AG04450 (cell line): ENCODE measurements around the gene ADAMTS17. TPM values are rescaled to one million over a fixed set of nuclear protein-coding genes. Genes with fewer than 3 reads are reported as not detected.

Source experiments
- CTCF ChIA-PET: fragments of 300-600, 350-600 bp; formaldehyde crosslinking; extraction: SDS; loops from one replicate; lab custom pipeline; 2022; ENCODE audit warnings: antibody characterized with exemption, inconsistent platforms; lab: Charles Lee
- POLR2A ChIA-PET: fragments of 350-600 bp; formaldehyde crosslinking; extraction: SDS; loops from one replicate; lab custom pipeline; 2021; ENCODE audit warnings: antibody characterized with exemption, inconsistent platforms; lab: Yijun Ruan, JAX
- DNase-seq: peaks from one replicate; pipeline ENCODE4 v3.0.0-alpha.2; 2011; ENCODE audit warnings: low read depth, low spot score
- H3K27ac ChIP-seq: one replicate; pipeline ENCODE4 v1.5.1; 2012; ENCODE audit warnings: low read depth, low read length, control low read depth
- H3K27me3 ChIP-seq: one replicate; pipeline ENCODE4 v1.6.0; 2012; ENCODE audit warnings: low read length; ENCODE audit not compliant: control insufficient read depth, insufficient read depth
- H3K4me3 ChIP-seq: 2 replicates; pipeline ENCODE4 v1.5.1; 2011; ENCODE audit warnings: mild to moderate bottlenecking, low read depth, low read length, control low read depth
- H3K9me3 ChIP-seq: 2 replicates; pipeline ENCODE4 v1.5.1; 2012; ENCODE audit warnings: low read length; ENCODE audit not compliant: control insufficient read depth, insufficient read depth
- CTCF ChIP-seq: IDR thresholded peaks from 2 replicates; pipeline ENCODE4 v1.5.1; 2011; ENCODE audit warnings: low read depth, low read length, control low read depth, inconsistent platforms
- polyA plus RNA-seq: library from polyadenylated mRNA; depleted of rRNA; stranded (reverse); fragments of >200 nt; gene quantifications from 2 replicates; pipeline ENCODE4 v1.2.3, GENCODE V29; 2011

The ADAMTS17 gene
- polyA plus RNA-seq, 1 experiment = 0.06 TPM

DNA sequence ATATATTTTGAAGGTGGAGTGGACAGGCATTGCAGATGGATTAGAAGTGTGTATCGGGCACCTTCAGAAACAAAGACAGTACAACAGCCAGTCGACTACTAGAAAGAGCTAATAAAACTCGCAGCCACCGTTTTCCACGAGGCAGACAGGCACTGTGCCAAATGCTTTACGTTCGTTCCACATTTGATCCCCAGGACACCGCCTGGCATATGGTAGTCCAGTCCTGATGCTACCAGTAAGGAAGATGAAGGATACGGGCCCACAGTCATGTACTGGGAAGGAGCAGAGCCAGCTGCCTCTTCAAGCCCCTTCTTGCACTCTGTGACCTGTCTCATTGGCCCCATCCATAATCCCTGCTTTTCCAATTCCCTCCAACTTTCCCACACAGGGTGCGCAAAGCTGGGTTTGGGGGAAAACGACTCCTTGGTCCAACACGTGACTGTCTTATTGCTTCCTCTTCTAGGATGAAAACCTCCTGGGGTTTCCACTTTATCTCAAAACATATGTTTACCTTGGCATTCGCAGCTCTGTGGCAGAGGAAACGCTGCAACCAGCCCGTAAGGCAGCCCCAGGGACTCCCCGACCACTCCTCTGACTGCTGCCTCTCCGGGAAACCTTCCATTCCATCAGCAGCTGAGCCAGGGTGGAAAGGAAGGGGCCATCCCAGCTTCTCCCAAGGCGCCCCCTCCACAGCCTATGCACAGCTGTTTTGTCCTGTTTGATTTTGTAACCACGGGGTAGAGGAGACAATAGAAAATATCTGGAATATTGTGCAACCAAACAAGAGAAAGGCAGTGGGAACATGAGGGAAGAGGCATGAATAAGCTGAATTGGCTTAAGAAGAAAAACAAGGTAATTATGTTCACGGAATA lies 107.4 kb downstream of the ADAMTS17 start:
- peaks cover 67% of the 10 kb centered on the region for H3K9me3 ChIP-seq
- CTCF ChIA-PET = interaction anchor here (0.7 kb wide), 1 partner anchor 1407 kb away, joined by 3 read pairs; no protein-coding TSS in a partner anchor
- TF ChIP-seq CTCF = no peak

DNA sequence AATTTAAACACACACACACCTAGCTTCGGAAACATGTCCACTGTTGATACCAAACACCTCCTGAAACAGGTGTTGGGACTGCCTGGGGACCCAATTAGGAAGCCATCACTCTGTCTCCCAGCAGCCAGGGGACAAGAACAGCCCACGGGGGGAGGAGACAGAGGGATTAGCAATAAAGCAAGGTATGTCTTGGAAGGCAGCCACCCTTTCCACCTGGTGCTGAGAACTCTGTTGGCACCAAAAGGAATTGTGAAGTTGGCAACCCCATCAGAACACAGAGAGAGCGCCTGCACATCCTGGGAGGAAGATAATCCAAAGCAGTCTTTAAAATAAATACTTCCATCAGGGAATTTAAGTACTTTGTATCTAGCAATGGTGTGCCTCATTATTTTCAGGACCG lies 111.0 kb downstream of the ADAMTS17 start:
- ChIA-PET POLR2A (no interaction called here), CTCF (no interaction called here)
- TF ChIP-seq CTCF = no peak
- no peak for DNase-seq
- no peak overlapping the region for H3K27ac ChIP-seq
- peaks cover 54% of the 10 kb centered on the region for H3K9me3 ChIP-seq
- H3K4me3 ChIP-seq = no peak overlapping the region
- H3K27me3 ChIP-seq = no peaks in the 10 kb centered on the region

More for the DNA sequence above, 107.4 kb downstream of the ADAMTS17 start:
- DNase-seq = no peak
- H3K27me3 ChIP-seq = no peaks in the 10 kb centered on the region
- no peak overlapping the region for H3K27ac ChIP-seq
- no peak overlapping the region for H3K4me3 ChIP-seq
- POLR2A ChIA-PET = no interaction called here

DNA sequence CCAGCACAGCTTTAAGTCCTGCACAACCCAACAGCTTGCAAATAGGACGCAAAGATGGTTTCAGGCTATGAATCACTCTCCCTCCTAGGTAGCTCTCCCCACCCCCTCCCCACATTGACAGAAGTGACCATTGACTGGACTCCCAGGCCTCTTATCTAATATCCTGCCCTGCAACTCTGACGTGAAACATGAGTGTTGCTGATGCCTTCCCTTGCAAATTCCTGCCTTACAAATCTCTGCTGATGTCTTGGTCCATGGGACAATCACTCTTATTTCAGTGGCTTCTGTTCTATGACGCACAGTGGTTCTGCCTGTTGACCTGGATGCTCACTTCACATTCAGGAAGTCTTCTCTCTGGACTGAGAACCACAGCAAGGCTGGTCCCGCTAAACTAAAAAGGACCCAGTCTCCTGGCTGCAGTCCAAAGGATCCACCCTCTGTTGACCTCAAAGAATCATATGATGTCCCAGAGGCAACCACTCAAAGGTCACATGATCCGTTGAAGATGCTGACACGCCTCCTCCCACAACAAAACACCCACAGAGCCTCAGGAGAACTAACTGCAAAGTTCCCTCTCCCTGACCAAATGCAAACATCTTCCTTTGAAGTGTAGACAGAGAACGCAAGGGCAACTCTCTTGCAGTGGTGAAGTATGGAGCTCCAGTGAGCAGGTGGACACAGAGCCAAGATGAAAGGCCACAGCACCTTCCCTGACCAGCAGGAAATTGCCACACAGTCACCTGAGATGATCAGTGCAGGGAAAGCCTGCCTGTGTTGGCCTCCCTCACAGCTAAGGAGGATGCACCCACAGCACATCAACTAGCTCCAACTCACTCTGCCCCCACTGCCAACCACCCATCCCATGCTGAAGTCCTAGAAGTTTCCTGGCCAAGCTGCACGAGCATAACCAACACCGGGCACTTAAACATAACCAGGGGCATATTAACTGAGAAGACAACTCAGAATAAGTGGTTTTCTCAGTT lies 112.3 kb downstream of the ADAMTS17 start:
- CTCF ChIA-PET = no interaction called here
- peaks cover 54% of the 10 kb centered on the region for H3K9me3 ChIP-seq

DNA sequence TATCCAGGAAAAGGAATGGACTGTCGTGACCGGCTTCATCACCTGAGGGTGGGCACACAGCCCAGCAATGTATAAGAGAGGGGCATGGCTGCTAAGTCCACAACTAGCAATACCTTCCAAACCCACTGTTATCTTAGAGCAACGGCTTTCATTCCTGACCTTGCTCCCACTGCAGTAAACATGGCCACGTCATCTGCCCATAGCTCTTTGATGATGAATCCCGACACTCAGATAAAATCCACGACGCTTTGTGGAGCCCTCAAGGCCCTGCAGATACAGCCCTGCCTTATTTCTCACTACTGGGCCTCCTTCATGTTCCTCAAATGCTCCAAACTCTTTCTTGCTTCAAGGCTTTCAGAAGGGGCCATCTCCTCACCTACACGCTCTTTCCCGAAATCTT lies 114.0 kb downstream of the ADAMTS17 start:
- POLR2A ChIA-PET = no interaction called here
- no peak overlapping the region for H3K4me3 ChIP-seq
- peaks cover 55% of the 10 kb centered on the region for H3K9me3 ChIP-seq
- CTCF ChIA-PET = no interaction called here
- no peak for TF ChIP-seq CTCF
- no peaks in the 10 kb centered on the region for H3K27me3 ChIP-seq
- DNase-seq = no peak
- H3K27ac ChIP-seq = no peak overlapping the region

More for the DNA sequence above, 112.3 kb downstream of the ADAMTS17 start:
- Histone ChIP-seq H3K27ac (no peak overlapping the region), H3K27me3 (no peaks in the 10 kb centered on the region), H3K4me3 (no peak overlapping the region)
- POLR2A ChIA-PET = no interaction called here
- DNase-seq = no peak
- no peak for TF ChIP-seq CTCF
